ENCODE measurements around the gene RAMACL.

DNA sequence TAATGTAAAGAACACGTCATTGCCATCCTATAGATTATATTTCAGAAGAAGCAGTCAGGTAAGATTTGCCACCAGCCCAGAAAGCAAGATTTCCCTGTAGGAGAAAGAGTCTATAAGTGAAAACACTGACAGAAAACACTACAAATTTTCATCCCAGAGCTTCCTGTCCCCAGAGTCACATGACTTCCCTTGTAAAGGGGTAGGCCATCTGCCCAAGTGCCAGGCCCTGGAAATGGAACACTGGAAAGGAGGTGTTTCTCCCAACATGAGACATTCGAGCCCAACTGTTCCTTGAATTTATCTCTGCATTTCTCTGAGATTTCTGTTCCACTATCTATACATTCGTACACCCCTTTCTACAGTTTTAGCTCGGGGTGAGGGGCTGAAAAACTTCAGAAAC lies 46.9 kb downstream of the RAMACL start:
- TF ChIP-seq SIN3A (IDR thresholded peaks at IDR 0.05; ENCODE audit: borderline replicate concordance, low read depth, low read length) (no peak), STAT5B (CRISPR knock-in tag; IDR thresholded peaks at IDR 0.05) (no peak), MAFF (IDR thresholded peaks at IDR 0.05; ENCODE audit: low read depth, low read length) (no peak), ZNF577 (CRISPR knock-in tag; IDR thresholded peaks at IDR 0.05; ENCODE audit: borderline replicate concordance, low read depth) (no peak)
- TF ChIP-seq, protein P1, sequence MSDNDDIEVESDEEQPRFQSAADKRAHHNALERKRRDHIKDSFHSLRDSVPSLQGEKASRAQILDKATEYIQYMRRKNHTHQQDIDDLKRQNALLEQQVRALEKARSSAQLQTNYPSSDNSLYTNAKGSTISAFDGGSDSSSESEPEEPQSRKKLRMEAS (IDR thresholded peaks at IDR 0.05): no peak
- TF ChIP-seq, protein P2, sequence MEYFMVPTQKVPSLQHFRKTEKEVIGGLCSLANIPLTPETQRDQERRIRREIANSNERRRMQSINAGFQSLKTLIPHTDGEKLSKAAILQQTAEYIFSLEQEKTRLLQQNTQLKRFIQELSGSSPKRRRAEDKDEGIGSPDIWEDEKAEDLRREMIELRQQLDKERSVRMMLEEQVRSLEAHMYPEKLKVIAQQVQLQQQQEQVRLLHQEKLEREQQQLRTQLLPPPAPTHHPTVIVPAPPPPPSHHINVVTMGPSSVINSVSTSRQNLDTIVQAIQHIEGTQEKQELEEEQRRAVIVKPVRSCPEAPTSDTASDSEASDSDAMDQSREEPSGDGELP (IDR thresholded peaks at IDR 0.05; ENCODE audit: borderline replicate concordance, low read depth): no peak
- TF ChIP-seq, protein P3, sequence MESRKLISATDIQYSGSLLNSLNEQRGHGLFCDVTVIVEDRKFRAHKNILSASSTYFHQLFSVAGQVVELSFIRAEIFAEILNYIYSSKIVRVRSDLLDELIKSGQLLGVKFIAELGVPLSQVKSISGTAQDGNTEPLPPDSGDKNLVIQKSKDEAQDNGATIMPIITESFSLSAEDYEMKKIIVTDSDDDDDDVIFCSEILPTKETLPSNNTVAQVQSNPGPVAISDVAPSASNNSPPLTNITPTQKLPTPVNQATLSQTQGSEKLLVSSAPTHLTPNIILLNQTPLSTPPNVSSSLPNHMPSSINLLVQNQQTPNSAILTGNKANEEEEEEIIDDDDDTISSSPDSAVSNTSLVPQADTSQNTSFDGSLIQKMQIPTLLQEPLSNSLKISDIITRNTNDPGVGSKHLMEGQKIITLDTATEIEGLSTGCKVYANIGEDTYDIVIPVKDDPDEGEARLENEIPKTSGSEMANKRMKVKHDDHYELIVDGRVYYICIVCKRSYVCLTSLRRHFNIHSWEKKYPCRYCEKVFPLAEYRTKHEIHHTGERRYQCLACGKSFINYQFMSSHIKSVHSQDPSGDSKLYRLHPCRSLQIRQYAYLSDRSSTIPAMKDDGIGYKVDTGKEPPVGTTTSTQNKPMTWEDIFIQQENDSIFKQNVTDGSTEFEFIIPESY (CRISPR knock-in tag; IDR thresholded peaks at IDR 0.05): no peak

All from HepG2 (cell line).